BE2C (cell line): ENCODE results near the gene ZNF710.

ENCODE experiments used
- DNase-seq: peaks from one replicate; pipeline ENCODE4 v3.0.0-alpha.2; 2020
- H3K27me3 ChIP-seq: fragments of 250-450 bp; sonication (Bioruptor Pico); 2 replicates; pipeline ENCODE4 v1.5.1; 2020; ENCODE audit warnings: mild to moderate bottlenecking
- H3K36me3 ChIP-seq: fragments of 250-450 bp; sonication (Bioruptor Pico); 2 replicates; pipeline ENCODE4 v1.5.1; 2020; ENCODE audit warnings: mild to moderate bottlenecking
- H3K4me1 ChIP-seq: fragments of 250-450 bp; sonication (Bioruptor Pico); 2 replicates; pipeline ENCODE4 v1.5.1; 2020
- H3K4me3 ChIP-seq: 2 replicates; pipeline ENCODE4 v1.5.1; 2011; ENCODE audit warnings: low read depth, low read length
- H3K9me3 ChIP-seq: fragments of 250-450 bp; sonication (Bioruptor Pico); 2 replicates; pipeline ENCODE4 v1.5.1; 2020
- CTCF ChIP-seq: IDR thresholded peaks from 2 replicates; pipeline ENCODE4 v1.5.1; 2012; ENCODE audit warnings: mild to moderate bottlenecking, low read depth, low read length

ZNF710 gene

DNA sequence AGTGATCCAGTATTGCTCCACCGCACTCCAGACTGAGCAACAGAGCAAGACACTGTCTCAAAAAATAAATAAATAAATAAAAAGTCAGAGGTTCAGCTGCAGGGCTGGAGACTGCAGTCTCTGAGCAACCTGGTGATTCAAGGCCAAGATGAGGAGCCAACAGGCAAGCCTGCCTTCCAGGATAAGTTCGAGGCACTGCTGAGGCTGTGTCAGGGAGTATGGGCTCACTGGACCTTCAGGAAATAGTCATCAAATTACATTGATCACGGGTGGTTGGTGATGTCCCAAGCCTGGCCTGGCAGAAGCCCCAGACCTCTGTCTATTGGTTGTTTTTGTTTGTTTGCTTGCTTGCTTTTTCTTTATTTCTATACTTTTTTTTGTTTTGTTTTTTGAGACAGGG is 59.7 kb downstream of the ZNF710 start:
- DNase-seq = no peak
- peaks cover 3% of the 10 kb centered on the region for H3K4me1 ChIP-seq
- no peak for TF ChIP-seq CTCF

DNA sequence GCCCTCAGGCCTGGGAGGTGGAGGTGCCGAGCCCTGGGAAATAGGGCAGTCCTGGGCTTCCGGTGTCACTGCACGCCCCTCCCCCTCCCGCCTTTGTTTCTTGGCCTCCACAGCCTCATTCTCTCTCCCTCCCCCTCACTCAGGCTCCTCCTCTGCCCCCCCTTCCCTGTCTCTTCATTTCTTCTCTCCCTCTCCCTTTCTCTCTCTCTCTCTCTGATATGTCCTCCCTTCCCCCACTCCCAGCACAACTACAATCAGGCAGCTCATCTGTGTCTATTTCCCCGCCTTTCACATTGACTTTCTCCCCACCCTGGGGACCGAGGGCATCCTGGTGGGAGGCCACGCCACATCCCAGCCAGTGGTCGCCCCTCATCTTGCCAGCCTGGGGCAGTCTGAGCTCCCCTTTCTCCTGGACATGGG is 60.9 kb downstream of the ZNF710 start:
- H3K4me3 ChIP-seq = no peak overlapping the region
- H3K27me3 ChIP-seq = no peaks in the 10 kb centered on the region
- H3K9me3 ChIP-seq = no peaks in the 10 kb centered on the region
- no peak for DNase-seq
- TF ChIP-seq CTCF = no peak
- peaks cover 3% of the 10 kb centered on the region for H3K4me1 ChIP-seq
- no peaks in the 10 kb centered on the region for H3K36me3 ChIP-seq

More for the DNA sequence above, 59.7 kb downstream of the ZNF710 start:
- no peak overlapping the region for H3K4me3 ChIP-seq
- no peaks in the 10 kb centered on the region for H3K9me3 ChIP-seq
- no peaks in the 10 kb centered on the region for H3K27me3 ChIP-seq
- no peaks in the 10 kb centered on the region for H3K36me3 ChIP-seq

GRCh38 chr15:90062462-90062932 is 61.4 kb downstream of the ZNF710 start:
- H3K4me1 ChIP-seq = peaks cover 3% of the 10 kb centered on the region
- no peaks in the 10 kb centered on the region for H3K36me3 ChIP-seq
- H3K4me3 ChIP-seq = no peak overlapping the region
- no peaks in the 10 kb centered on the region for H3K27me3 ChIP-seq
- TF ChIP-seq CTCF = no peak
- DNase-seq = no peak
- H3K9me3 ChIP-seq = no peaks in the 10 kb centered on the region

- H3K9me3 ChIP-seq = no peaks in the 10 kb centered on the region
- no peak overlapping the region for H3K4me3 ChIP-seq
- H3K36me3 ChIP-seq = no peaks in the 10 kb centered on the region
- H3K4me1 ChIP-seq = peaks cover 3% of the 10 kb centered on the region
- DNase-seq = no peak
- no peak for TF ChIP-seq CTCF
- H3K27me3 ChIP-seq = no peaks in the 10 kb centered on the region
Measured at GRCh38 chr15:90062973-90063769, 62.0 kb downstream of the ZNF710 start.

DNA sequence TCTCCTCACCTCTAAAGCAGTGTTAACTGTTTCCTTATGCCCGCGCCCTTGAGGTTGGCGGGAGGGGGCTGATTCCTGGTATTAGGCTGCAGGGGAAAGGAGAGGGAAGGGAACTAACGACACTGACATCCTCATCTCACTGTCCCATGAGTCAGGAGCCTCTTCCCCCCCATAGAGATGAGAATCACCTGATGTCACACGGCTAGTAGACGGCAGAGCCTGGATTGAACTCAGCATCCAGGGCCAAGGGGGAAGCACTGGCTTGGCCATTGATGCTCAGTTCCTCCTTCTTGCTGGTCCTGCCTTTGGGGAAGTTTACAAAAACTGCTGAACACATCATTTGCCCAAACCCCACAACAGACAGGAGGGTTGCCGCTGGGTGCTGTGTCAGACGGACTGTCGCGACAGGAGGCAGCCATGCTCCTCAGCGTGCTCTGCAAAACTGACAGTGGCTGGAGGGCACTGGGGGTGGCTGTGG is 62.7 kb downstream of the ZNF710 start:
- peaks cover 3% of the 10 kb centered on the region for H3K4me1 ChIP-seq
- DNase-seq = no peak
- no peaks in the 10 kb centered on the region for H3K36me3 ChIP-seq
- H3K27me3 ChIP-seq = no peaks in the 10 kb centered on the region
- no peaks in the 10 kb centered on the region for H3K9me3 ChIP-seq
- H3K4me3 ChIP-seq = no peak overlapping the region
- no peak for TF ChIP-seq CTCF
